Skeletal muscle satellite cell (primary cell): ENCODE data around the gene PELI2.
A peak's percentile ranks its signal among the peaks of the same experiment; 100 is the strongest.

Experiments used
- H3K27me3 ChIP-seq: 2 replicates; pipeline ENCODE4 v1.7.0; 2013; ENCODE audit warnings: low read length; ENCODE audit not compliant: control insufficient read depth, insufficient read depth
- H3K36me3 ChIP-seq: 2 replicates; pipeline ENCODE4 v1.7.0; 2013; ENCODE audit warnings: mild to moderate bottlenecking, control low read depth, low read length; ENCODE audit not compliant: insufficient read depth
- H3K4me1 ChIP-seq: 2 replicates; pipeline ENCODE4 v1.7.0; 2013; ENCODE audit warnings: low read length; ENCODE audit not compliant: control insufficient read depth, insufficient read depth
- H3K4me2 ChIP-seq: 2 replicates; pipeline ENCODE4 v1.7.0; 2013; ENCODE audit warnings: mild to moderate bottlenecking, low read length
- H3K4me3 ChIP-seq: 2 replicates; pipeline ENCODE4 v1.7.0; 2013; ENCODE audit warnings: low read length
- H3K9ac ChIP-seq: 2 replicates; pipeline ENCODE4 v1.7.0; 2013; ENCODE audit warnings: mild to moderate bottlenecking, low read depth, low read length, moderate library complexity
- H3K9me3 ChIP-seq: replicated peaks from 2 replicates; pipeline ENCODE4 v1.7.0; 2013; ENCODE audit warnings: mild to moderate bottlenecking, control low read depth, low read length

Gene PELI2

DNA sequence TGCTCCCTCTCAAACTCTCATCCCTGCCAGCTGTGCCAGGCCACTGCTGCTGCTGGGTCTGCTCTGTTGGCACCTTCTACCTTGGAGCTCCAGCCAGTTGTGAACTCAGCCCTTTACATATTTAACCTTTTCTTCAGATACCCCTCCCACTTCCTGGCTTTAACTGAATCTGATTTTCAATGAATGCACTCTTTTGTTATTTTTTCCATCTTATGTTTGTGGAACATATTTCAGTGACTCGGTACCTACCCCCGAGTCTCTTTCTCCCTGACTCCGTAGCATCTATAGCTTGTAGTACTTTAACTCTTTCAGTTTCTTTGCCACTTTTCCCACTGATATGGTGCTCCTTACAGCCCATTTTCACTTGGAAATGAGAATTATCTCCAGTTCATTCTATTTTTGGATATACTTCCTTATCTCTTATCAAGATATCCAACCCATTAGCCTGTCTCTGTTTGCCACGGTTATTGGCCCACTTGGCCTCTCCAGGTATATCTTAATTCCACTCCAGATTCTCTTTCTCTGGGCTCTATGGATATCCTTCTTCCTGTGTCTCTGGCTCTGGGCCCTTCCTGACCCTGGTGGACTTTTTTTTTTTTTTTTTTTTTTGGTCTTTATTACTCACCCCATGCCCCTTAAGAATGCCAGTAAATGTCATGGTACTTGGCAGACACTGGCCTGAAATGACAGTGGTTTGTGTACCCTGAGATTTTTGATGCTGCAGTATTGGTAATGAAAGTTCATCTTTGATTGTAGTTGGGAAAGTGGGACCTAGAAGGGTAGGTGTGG, 62.7 kb downstream of the PELI2 start:
- Histone ChIP-seq H3K4me3 (no peak overlapping the region), H3K9ac (no peak overlapping the region), H3K4me1 (peaks cover 5% of the 10 kb centered on the region), H3K36me3 (no peaks in the 10 kb centered on the region), H3K4me2 (no peak overlapping the region), H3K27me3 (no peaks in the 10 kb centered on the region), H3K9me3 (no peaks in the 10 kb centered on the region)

- H3K4me3 ChIP-seq = no peak overlapping the region
- H3K9me3 ChIP-seq = no peaks in the 10 kb centered on the region
- H3K4me2 ChIP-seq = no peak overlapping the region
- H3K4me1 ChIP-seq = peaks cover 5% of the 10 kb centered on the region
- H3K27me3 ChIP-seq = no peaks in the 10 kb centered on the region
- no peaks in the 10 kb centered on the region for H3K36me3 ChIP-seq
- H3K9ac ChIP-seq = no peak overlapping the region
Observed at GRCh38 chr14:56181681-56182085, 63.5 kb downstream of the PELI2 start.

- Histone ChIP-seq H3K9me3 (no peaks in the 10 kb centered on the region), H3K27me3 (no peaks in the 10 kb centered on the region), H3K4me3 (no peak overlapping the region), H3K4me2 (no peak overlapping the region), H3K4me1 (peaks cover 5% of the 10 kb centered on the region), H3K36me3 (no peaks in the 10 kb centered on the region), H3K9ac (no peak overlapping the region)
Observed at GRCh38 chr14:56182410-56182809, 64.2 kb downstream of the PELI2 start.

DNA sequence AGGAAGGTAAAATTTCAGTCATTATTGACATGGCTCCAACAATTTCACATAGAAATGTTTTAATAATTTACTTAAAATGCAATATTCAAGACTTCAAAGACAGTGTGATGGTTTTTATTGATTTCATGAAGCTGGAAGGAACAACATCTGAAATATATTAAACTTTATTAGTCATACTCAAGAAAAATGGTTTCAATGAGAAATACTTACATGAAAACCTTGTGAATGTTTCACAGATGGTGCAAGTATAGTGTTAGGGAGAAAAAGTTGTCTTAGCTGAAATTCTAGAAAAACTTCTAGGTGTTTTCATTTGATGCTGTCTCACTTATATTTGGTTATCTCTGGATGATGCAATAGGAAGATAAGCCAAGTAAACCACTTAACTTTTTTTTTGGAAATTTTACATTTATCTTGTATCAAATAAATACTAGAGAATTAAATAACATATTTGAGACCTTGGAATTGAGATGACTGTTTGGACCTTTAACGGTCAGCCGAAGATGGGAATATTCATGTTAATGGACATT, 65.5 kb downstream of the PELI2 start:
- Histone ChIP-seq H3K27me3 (no peaks in the 10 kb centered on the region), H3K4me1 (peaks cover 5% of the 10 kb centered on the region), H3K9ac (no peak overlapping the region), H3K36me3 (no peaks in the 10 kb centered on the region), H3K4me3 (no peak overlapping the region), H3K4me2 (no peak overlapping the region), H3K9me3 (no peaks in the 10 kb centered on the region)

- Histone ChIP-seq H3K4me2 (no peak overlapping the region), H3K4me3 (no peak overlapping the region), H3K4me1 (peaks cover under 1% of the 10 kb centered on the region), H3K27me3 (no peaks in the 10 kb centered on the region), H3K36me3 (no peaks in the 10 kb centered on the region), H3K9me3 (no peaks in the 10 kb centered on the region), H3K9ac (no peak overlapping the region)
Observed at GRCh38 chr14:56185992-56186391, 67.8 kb downstream of the PELI2 start.

DNA sequence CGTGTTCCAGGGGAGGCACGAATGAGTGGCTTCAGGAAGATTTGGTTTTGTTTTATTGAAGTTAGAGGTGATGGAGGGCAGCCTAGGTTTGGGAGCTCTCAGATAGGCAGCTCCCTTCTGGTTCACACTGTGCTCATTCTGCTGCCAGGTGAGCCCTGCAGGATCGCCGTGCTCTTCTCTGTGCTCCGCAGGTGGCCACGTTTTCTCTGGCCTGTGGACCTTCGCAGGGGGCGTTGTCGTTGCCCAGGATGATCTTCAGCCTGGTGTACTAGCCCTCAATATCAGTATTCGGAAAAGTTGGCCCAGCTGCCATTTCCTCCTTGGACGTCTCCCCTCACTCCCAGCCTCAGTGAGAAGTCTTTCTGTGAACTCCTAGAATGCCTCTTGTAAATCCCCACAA, 69.5 kb downstream of the PELI2 start:
- no peaks in the 10 kb centered on the region for H3K4me1 ChIP-seq
- H3K4me2 ChIP-seq = no peak overlapping the region
- H3K9me3 ChIP-seq = no peaks in the 10 kb centered on the region
- no peak overlapping the region for H3K4me3 ChIP-seq
- H3K36me3 ChIP-seq = no peaks in the 10 kb centered on the region
- H3K27me3 ChIP-seq = no peaks in the 10 kb centered on the region
- H3K9ac ChIP-seq = no peak overlapping the region

DNA sequence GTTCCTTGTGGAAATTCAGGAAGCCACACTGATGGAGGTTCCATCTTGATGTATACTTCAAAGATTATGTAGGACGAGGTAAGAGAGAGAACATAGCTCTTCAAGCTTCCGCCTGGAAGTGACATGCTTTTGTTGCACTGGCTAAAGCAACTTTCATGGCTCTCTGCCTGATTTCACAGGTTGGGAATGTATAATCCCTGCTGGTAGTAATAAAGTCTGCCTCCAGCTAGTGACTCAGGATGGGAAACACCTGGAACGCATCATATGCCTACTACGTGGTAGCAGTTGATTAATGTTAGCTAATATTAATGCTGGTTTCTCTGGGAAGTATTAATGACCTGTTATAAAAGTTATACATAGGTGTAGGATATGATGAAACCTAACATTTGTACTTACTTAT, 71.1 kb downstream of the PELI2 start:
- Histone ChIP-seq H3K9me3 (no peaks in the 10 kb centered on the region), H3K27me3 (no peaks in the 10 kb centered on the region)

DNA sequence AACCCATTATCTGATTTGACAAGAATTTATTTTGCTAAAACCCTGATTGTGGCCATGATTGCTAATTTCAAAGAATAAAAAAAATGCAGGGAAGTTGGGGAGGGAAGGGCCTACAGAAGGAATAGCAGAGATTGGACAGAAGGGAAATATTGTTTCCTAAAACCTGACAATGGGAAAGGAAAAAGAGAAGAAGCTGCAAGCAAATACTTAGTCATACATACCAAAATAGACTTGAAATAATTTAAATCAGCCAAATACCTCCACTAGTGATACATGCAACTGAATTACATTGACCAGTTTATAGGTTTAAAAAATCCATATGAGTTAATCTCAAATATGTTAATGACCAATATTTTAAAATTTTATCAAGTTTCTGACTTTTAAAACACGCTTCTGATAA, 75.1 kb downstream of the PELI2 start:
- Histone ChIP-seq H3K4me3 (no peak overlapping the region), H3K4me1 (peaks cover 27% of the 10 kb centered on the region), H3K9ac (no peak overlapping the region), H3K27me3 (no peaks in the 10 kb centered on the region), H3K36me3 (no peaks in the 10 kb centered on the region), H3K9me3 (no peaks in the 10 kb centered on the region), H3K4me2 (no peak overlapping the region)

More for the DNA sequence above, 71.1 kb downstream of the PELI2 start:
- Histone ChIP-seq H3K4me3 (no peak overlapping the region), H3K9ac (no peak overlapping the region), H3K4me1 (peaks cover 5% of the 10 kb centered on the region), H3K36me3 (no peaks in the 10 kb centered on the region), H3K4me2 (no peak overlapping the region)

DNA sequence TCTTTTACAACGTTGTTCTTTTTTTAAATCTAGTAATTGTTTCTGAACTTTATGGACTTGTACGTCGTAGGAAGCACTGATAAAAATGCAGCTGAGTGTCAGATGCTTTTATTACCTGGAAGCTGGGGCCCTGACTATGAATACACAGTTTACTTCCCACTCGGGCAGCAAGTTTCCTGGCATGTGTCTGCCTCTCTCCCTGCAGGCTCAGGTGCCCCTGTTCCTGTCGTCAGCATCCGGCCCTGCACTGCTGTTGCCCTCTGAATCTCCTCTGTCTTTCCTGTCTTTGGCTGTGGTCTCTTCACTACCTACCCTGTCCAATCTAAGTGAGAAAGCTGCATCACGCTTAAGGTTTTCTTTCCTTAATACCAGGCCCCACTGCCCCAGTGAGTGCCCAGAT, 75.8 kb downstream of the PELI2 start:
- Histone ChIP-seq H3K36me3 (no peaks in the 10 kb centered on the region), H3K9me3 (no peaks in the 10 kb centered on the region), H3K27me3 (no peaks in the 10 kb centered on the region), H3K4me1 (peaks cover 34% of the 10 kb centered on the region), H3K4me3 (no peak overlapping the region), H3K9ac (no peak overlapping the region), H3K4me2 (no peak overlapping the region)

- H3K4me3 ChIP-seq = no peak overlapping the region
- H3K9ac ChIP-seq = no peak overlapping the region
- H3K4me1 ChIP-seq = peaks cover 44% of the 10 kb centered on the region
- H3K36me3 ChIP-seq = no peaks in the 10 kb centered on the region
- peak overlapping the region; percentile 58 for H3K4me2 ChIP-seq
- no peaks in the 10 kb centered on the region for H3K9me3 ChIP-seq
- no peaks in the 10 kb centered on the region for H3K27me3 ChIP-seq
Observed at GRCh38 chr14:56195223-56195622, 77.0 kb downstream of the PELI2 start.

GRCh38 chr14:56195704-56196103, 77.5 kb downstream of the PELI2 start:
- Histone ChIP-seq H3K4me3 (no peak overlapping the region), H3K9me3 (no peaks in the 10 kb centered on the region), H3K4me1 (peaks cover 47% of the 10 kb centered on the region)

DNA sequence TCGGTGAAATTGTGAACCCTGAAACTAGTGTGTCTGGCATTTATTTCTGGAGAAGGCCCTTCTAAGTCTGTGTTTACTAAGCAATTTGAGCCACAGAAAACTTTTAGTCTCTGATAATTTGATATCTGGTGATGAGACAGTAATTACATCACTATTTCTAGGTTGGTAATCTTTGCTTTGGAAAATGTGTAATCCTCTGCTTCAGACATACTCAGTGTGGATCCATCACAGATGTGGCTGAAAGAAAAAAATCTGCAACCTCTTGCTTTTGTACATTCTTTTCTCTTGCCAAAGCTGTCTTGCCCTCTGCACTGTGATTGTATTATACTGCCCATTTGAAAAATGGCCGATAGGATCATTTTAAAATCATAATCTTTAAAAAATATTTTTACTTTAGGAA, 78.1 kb downstream of the PELI2 start:
- Histone ChIP-seq H3K4me2 (peak overlapping the region; percentile 58), H3K9ac (peak overlapping the region; percentile 27)

More at GRCh38 chr14:56195704-56196103, 77.5 kb downstream of the PELI2 start:
- H3K9ac ChIP-seq = peak overlapping the region; percentile 27
- H3K36me3 ChIP-seq = no peaks in the 10 kb centered on the region
- no peaks in the 10 kb centered on the region for H3K27me3 ChIP-seq
- peak overlapping the region; percentile 58 for H3K4me2 ChIP-seq

More for the DNA sequence above, 78.1 kb downstream of the PELI2 start:
- Histone ChIP-seq H3K4me3 (no peak overlapping the region), H3K27me3 (no peaks in the 10 kb centered on the region), H3K36me3 (no peaks in the 10 kb centered on the region), H3K4me1 (peaks cover 47% of the 10 kb centered on the region), H3K9me3 (no peaks in the 10 kb centered on the region)
